Neural cell (in vitro differentiated cells): ENCODE data around the gene DNAAF3. TPM values are rescaled to one million over a fixed set of nuclear protein-coding genes. Genes with fewer than 3 reads are reported as not detected.

Experiments used
- H2AFZ ChIP-seq: fragments of 200-600, 300-800 bp; sonication (generic), shearing (Covaris generic); 2 replicates; pipeline ENCODE4 v1.6.0; 2014; ENCODE audit warnings: low read depth, mild to moderate bottlenecking, antibody characterized with exemption, low read length, moderate library complexity
- H3F3A ChIP-seq: fragments of 200-600 bp; shearing (Covaris generic); 2 replicates; pipeline ENCODE4 v1.6.1; 2016; ENCODE audit warnings: mild to moderate bottlenecking, moderate library complexity, mixed read lengths, antibody characterized with exemption, low read length; ENCODE audit not compliant: insufficient read depth, poor library complexity, severe bottlenecking
- H3K27ac ChIP-seq: fragments of 200-600, 300-800 bp; sonication (generic), shearing (Covaris generic); 2 replicates; pipeline ENCODE4 v1.5.1; 2014; ENCODE audit warnings: mild to moderate bottlenecking, low read length, moderate library complexity
- H3K27me3 ChIP-seq: fragments of 300-800, 200-600 bp; sonication (generic), shearing (Covaris generic); 2 replicates; pipeline ENCODE4 v1.6.0; 2014; ENCODE audit warnings: mild to moderate bottlenecking, low read depth, low read length, moderate library complexity; ENCODE audit not compliant: insufficient read depth
- H3K36me3 ChIP-seq: fragments of 300-800, 200-600 bp; sonication (generic), shearing (Covaris generic); 2 replicates; pipeline ENCODE4 v1.5.1; 2014; ENCODE audit warnings: mild to moderate bottlenecking, antibody characterized with exemption, low read length, moderate library complexity; ENCODE audit not compliant: insufficient read depth
- H3K4me2 ChIP-seq: fragments of 300-800, 200-600 bp; sonication (generic), shearing (Covaris generic); 2 replicates; pipeline ENCODE4 v1.6.0; 2014; ENCODE audit warnings: mild to moderate bottlenecking, low read length
- H3K4me3 ChIP-seq: fragments of 300-800, 200-600 bp; sonication (generic), shearing (Covaris generic); 2 replicates; pipeline ENCODE4 v1.5.1; 2014; ENCODE audit warnings: mild to moderate bottlenecking, low read length, moderate library complexity
- H3K79me2 ChIP-seq: fragments of 200-600 bp; shearing (Covaris generic); replicated peaks from 2 replicates; pipeline ENCODE4 v1.6.0; 2014; ENCODE audit warnings: mild to moderate bottlenecking, low read length, moderate library complexity; ENCODE audit not compliant: insufficient read depth
- H3K9ac ChIP-seq: fragments of 300-800, 200-600 bp; sonication (generic), shearing (Covaris generic); 2 replicates; pipeline ENCODE4 v1.6.1; 2016; ENCODE audit warnings: mild to moderate bottlenecking, low read length, mixed read lengths
- H3K9me2 ChIP-seq: fragments of 200-600 bp; shearing (Covaris generic); 2 replicates; pipeline ENCODE4 v1.6.1; 2016; ENCODE audit warnings: mild to moderate bottlenecking, low read length, mixed read lengths; ENCODE audit not compliant: insufficient read depth
- H3K9me3 ChIP-seq: fragments of 200-600, 300-800 bp; sonication (generic), shearing (Covaris generic); 2 replicates; pipeline ENCODE4 v1.6.1; 2016; ENCODE audit warnings: mild to moderate bottlenecking, mixed run types, low read length, moderate library complexity, mixed read lengths
- H4K20me1 ChIP-seq: fragments of 200-600 bp; shearing (Covaris generic); 2 replicates; pipeline ENCODE4 v1.6.1; 2016; ENCODE audit warnings: mild to moderate bottlenecking, mixed run types; ENCODE audit not compliant: insufficient read depth
- EP300 ChIP-seq: fragments of 450-650 bp; conservative IDR thresholded peaks from 2 replicates; pipeline ENCODE4 v1.6.1; 2014; ENCODE audit warnings: antibody characterized with exemption, mild to moderate bottlenecking, moderate library complexity; ENCODE audit not compliant: poor library complexity, severe bottlenecking
- EZH2 ChIP-seq: fragments of 200-600, 300-800 bp; shearing (Covaris generic), sonication (generic); IDR thresholded peaks from 2 replicates; pipeline ENCODE4 v1.6.1; 2014; ENCODE audit warnings: antibody characterized with exemption, low read length, borderline replicate concordance, mild to moderate bottlenecking; ENCODE audit not compliant: insufficient read depth, poor library complexity, severe bottlenecking
- MXI1 ChIP-seq: fragments of 450-650 bp; conservative IDR thresholded peaks from 2 replicates; pipeline ENCODE4 v1.6.1; 2014; ENCODE audit warnings: antibody characterized with exemption, mild to moderate bottlenecking; ENCODE audit not compliant: poor library complexity, severe bottlenecking
- POLR2AphosphoS5 ChIP-seq: IDR thresholded peaks from 2 replicates; pipeline ENCODE4 v1.6.1; 2012
- REST ChIP-seq: IDR thresholded peaks from 2 replicates; pipeline ENCODE4 v1.6.1; 2012; ENCODE audit warnings: borderline replicate concordance
- SMC3 ChIP-seq: fragments of 450-650 bp; conservative IDR thresholded peaks from 2 replicates; pipeline ENCODE4 v1.6.1; 2014; ENCODE audit warnings: antibody characterized with exemption, mild to moderate bottlenecking, moderate library complexity; ENCODE audit not compliant: poor library complexity
- TAF1 ChIP-seq: IDR thresholded peaks from 2 replicates; pipeline ENCODE4 v1.6.1; 2012; ENCODE audit warnings: low read depth
- polyA plus RNA-seq: library from polyadenylated mRNA; depleted of rRNA; stranded (reverse); fragments of >200 nt; gene quantifications from 2 replicates; pipeline ENCODE4 v1.2.3, GENCODE V29; 2014
- TF ChIP-seq, protein P1 (sequence below): fragments of 450-650 bp; IDR thresholded peaks from 2 replicates; pipeline ENCODE4 v1.5.1; 2014; ENCODE audit warnings: antibody characterized with exemption, mild to moderate bottlenecking, moderate library complexity; ENCODE audit not compliant: poor library complexity, severe bottlenecking

The DNAAF3 gene
- polyA plus RNA-seq, 1 donor from 2014 or later, result 0.38 TPM

GRCh38 chr19:55175117-55175867, 8.9 kb upstream of the DNAAF3 start:
- peaks cover 7% of the 10 kb centered on the region for H3K36me3 ChIP-seq
- peaks cover 4% of the 10 kb centered on the region for H4K20me1 ChIP-seq
- no peaks in the 10 kb centered on the region for H3K9me3 ChIP-seq
- TF ChIP-seq MXI1 (no peak), POLR2AphosphoS5 (peak; percentile 14), TAF1 (no peak)
- TF ChIP-seq, protein P1, sequence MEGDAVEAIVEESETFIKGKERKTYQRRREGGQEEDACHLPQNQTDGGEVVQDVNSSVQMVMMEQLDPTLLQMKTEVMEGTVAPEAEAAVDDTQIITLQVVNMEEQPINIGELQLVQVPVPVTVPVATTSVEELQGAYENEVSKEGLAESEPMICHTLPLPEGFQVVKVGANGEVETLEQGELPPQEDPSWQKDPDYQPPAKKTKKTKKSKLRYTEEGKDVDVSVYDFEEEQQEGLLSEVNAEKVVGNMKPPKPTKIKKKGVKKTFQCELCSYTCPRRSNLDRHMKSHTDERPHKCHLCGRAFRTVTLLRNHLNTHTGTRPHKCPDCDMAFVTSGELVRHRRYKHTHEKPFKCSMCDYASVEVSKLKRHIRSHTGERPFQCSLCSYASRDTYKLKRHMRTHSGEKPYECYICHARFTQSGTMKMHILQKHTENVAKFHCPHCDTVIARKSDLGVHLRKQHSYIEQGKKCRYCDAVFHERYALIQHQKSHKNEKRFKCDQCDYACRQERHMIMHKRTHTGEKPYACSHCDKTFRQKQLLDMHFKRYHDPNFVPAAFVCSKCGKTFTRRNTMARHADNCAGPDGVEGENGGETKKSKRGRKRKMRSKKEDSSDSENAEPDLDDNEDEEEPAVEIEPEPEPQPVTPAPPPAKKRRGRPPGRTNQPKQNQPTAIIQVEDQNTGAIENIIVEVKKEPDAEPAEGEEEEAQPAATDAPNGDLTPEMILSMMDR, result no peak
- H3K27me3 ChIP-seq, result peaks cover 18% of the 10 kb centered on the region
- H3F3A ChIP-seq, result no peaks in the 10 kb centered on the region
- H3K79me2 ChIP-seq, result peaks cover 4% of the 10 kb centered on the region
- no peak overlapping the region for H3K27ac ChIP-seq
- H3K9ac ChIP-seq, result no peak overlapping the region
- H3K4me2 ChIP-seq, result no peak overlapping the region
- H3K4me3 ChIP-seq, result no peak overlapping the region
- H2AFZ ChIP-seq, result no peak overlapping the region
- no peaks in the 10 kb centered on the region for H3K9me2 ChIP-seq

- Histone ChIP-seq H3K9ac (no peak overlapping the region), H3K9me2 (no peaks in the 10 kb centered on the region), H2AFZ (no peak overlapping the region), H3F3A (no peaks in the 10 kb centered on the region), H3K27ac (no peak overlapping the region), H4K20me1 (peaks cover 4% of the 10 kb centered on the region), H3K27me3 (peaks cover 18% of the 10 kb centered on the region), H3K4me2 (no peak overlapping the region), H3K4me3 (no peak overlapping the region), H3K79me2 (peaks cover 4% of the 10 kb centered on the region), H3K9me3 (no peaks in the 10 kb centered on the region), H3K36me3 (peaks cover 7% of the 10 kb centered on the region)
- no peak for TF ChIP-seq MXI1
Observed at GRCh38 chr19:55174425-55175116, 8.2 kb upstream of the DNAAF3 start.

GRCh38 chr19:55173714-55174409, 7.4 kb upstream of the DNAAF3 start:
- H3F3A ChIP-seq, result no peaks in the 10 kb centered on the region
- no peak overlapping the region for H2AFZ ChIP-seq
- H3K4me3 ChIP-seq, result peak overlapping the region; percentile 25
- H3K36me3 ChIP-seq, result peaks cover 7% of the 10 kb centered on the region
- no peak overlapping the region for H3K27ac ChIP-seq
- H3K9me3 ChIP-seq, result no peaks in the 10 kb centered on the region
- H3K4me2 ChIP-seq, result no peak overlapping the region
- H3K79me2 ChIP-seq, result peaks cover 4% of the 10 kb centered on the region
- TF ChIP-seq MXI1, result no peak
- no peak for TF ChIP-seq EP300
- TF ChIP-seq, protein P1, result no peak
- no peak for TF ChIP-seq POLR2AphosphoS5
- TF ChIP-seq SMC3, result no peak
- TF ChIP-seq TAF1, result no peak
- no peak for TF ChIP-seq EZH2
- TF ChIP-seq REST, result no peak
- no peak overlapping the region for H3K9ac ChIP-seq
- peaks cover 4% of the 10 kb centered on the region for H4K20me1 ChIP-seq
- H3K27me3 ChIP-seq, result peaks cover 18% of the 10 kb centered on the region
- H3K9me2 ChIP-seq, result no peaks in the 10 kb centered on the region
